Mononuclear cell (primary cell): ENCODE results near the gene ATP11B. TPM values are rescaled to one million over a fixed set of nuclear protein-coding genes. Genes with fewer than 3 reads are reported as not detected.
"Not testable (repeated sequence)": the region's sequence is repeated elsewhere in the genome, so short reads cannot be mapped to it uniquely, and the experiment has no call there.

Experiments used
- H3K27me3 ChIP-seq: 2 replicates; pipeline ENCODE4 v1.6.0; 2011; ENCODE audit warnings: low read length, control low read depth; ENCODE audit not compliant: insufficient read depth
- H3K4me1 ChIP-seq: 2 replicates; pipeline ENCODE4 v1.5.1; 2011; ENCODE audit warnings: mild to moderate bottlenecking, low read length, control low read depth; ENCODE audit not compliant: insufficient read depth
- H3K4me3 ChIP-seq: 2 replicates; pipeline ENCODE4 v1.5.1; 2011; ENCODE audit warnings: mild to moderate bottlenecking, low read length, moderate library complexity
- H3K9me3 ChIP-seq: 2 replicates; pipeline ENCODE4 v1.5.1; 2011; ENCODE audit warnings: low read depth, mild to moderate bottlenecking, control low read depth, low read length
- total RNA-seq: library from RNA; depleted of rRNA; stranded (reverse); fragments of >200 nt; gene quantifications from one replicate; pipeline ENCODE4 v1.2.3, GENCODE V29; 2012

The ATP11B gene
- total RNA-seq, 1 donor: 165 TPM

GRCh38 chr3:182807061-182807460 is 13.8 kb downstream of the ATP11B start:
- Histone ChIP-seq H3K27me3 (no peaks in the 10 kb centered on the region), H3K9me3 (no peaks in the 10 kb centered on the region), H3K4me3 (no peak overlapping the region), H3K4me1 (peaks cover 18% of the 10 kb centered on the region)

GRCh38 chr3:182808041-182808770 is 14.9 kb downstream of the ATP11B start:
- Histone ChIP-seq H3K4me3 (no peak overlapping the region), H3K27me3 (no peaks in the 10 kb centered on the region), H3K4me1 (peaks cover 9% of the 10 kb centered on the region), H3K9me3 (no peaks in the 10 kb centered on the region)

GRCh38 chr3:182809531-182809930 is 16.2 kb downstream of the ATP11B start:
- Histone ChIP-seq H3K4me1 (peaks cover 12% of the 10 kb centered on the region), H3K9me3 (no peaks in the 10 kb centered on the region), H3K4me3 (no peak overlapping the region), H3K27me3 (no peaks in the 10 kb centered on the region)

GRCh38 chr3:182810574-182811268 is 17.4 kb downstream of the ATP11B start:
- no peaks in the 10 kb centered on the region for H3K9me3 ChIP-seq
- peaks cover 16% of the 10 kb centered on the region for H3K4me1 ChIP-seq
- H3K4me3 ChIP-seq: no peak overlapping the region
- no peaks in the 10 kb centered on the region for H3K27me3 ChIP-seq

GRCh38 chr3:182811269-182811596 is 17.9 kb downstream of the ATP11B start:
- H3K4me1 ChIP-seq: peaks cover 16% of the 10 kb centered on the region
- H3K27me3 ChIP-seq: no peaks in the 10 kb centered on the region
- H3K9me3 ChIP-seq: no peaks in the 10 kb centered on the region
- H3K4me3 ChIP-seq: no peak overlapping the region

- Histone ChIP-seq H3K4me1 (peaks cover 11% of the 10 kb centered on the region), H3K9me3 (no peaks in the 10 kb centered on the region)
Observed at GRCh38 chr3:182812123-182812522, 18.8 kb downstream of the ATP11B start.

GRCh38 chr3:182814419-182815062 is 21.2 kb downstream of the ATP11B start:
- Histone ChIP-seq H3K27me3 (no peaks in the 10 kb centered on the region), H3K4me3 (no peak overlapping the region), H3K9me3 (no peaks in the 10 kb centered on the region), H3K4me1 (peaks cover 14% of the 10 kb centered on the region)

More at GRCh38 chr3:182812123-182812522, 18.8 kb downstream of the ATP11B start:
- H3K27me3 ChIP-seq: no peaks in the 10 kb centered on the region
- H3K4me3 ChIP-seq: no peak overlapping the region

GRCh38 chr3:182816181-182816580 is 22.9 kb downstream of the ATP11B start:
- Histone ChIP-seq H3K4me1 (peaks cover 14% of the 10 kb centered on the region), H3K27me3 (no peaks in the 10 kb centered on the region), H3K4me3 (no peak overlapping the region), H3K9me3 (no peaks in the 10 kb centered on the region)

- H3K4me3 ChIP-seq: no peak overlapping the region
Observed at GRCh38 chr3:182818296-182818978, 25.1 kb downstream of the ATP11B start.

GRCh38 chr3:182821221-182821981 is 28.1 kb downstream of the ATP11B start:
- Histone ChIP-seq H3K27me3 (no peaks in the 10 kb centered on the region), H3K4me1 (peaks cover 3% of the 10 kb centered on the region), H3K9me3 (no peaks in the 10 kb centered on the region), H3K4me3 (no peak overlapping the region)

More at GRCh38 chr3:182818296-182818978, 25.1 kb downstream of the ATP11B start:
- H3K4me1 ChIP-seq: peaks cover 14% of the 10 kb centered on the region
- no peaks in the 10 kb centered on the region for H3K27me3 ChIP-seq
- H3K9me3 ChIP-seq: no peaks in the 10 kb centered on the region

GRCh38 chr3:182822260-182822659 is 29.0 kb downstream of the ATP11B start:
- H3K4me3 ChIP-seq, H3K9me3 ChIP-seq, H3K27me3 ChIP-seq, H3K4me1 ChIP-seq: not testable (repeated sequence)

GRCh38 chr3:182824957-182825356 is 31.7 kb downstream of the ATP11B start:
- no peak overlapping the region for H3K4me3 ChIP-seq
- no peaks in the 10 kb centered on the region for H3K27me3 ChIP-seq
- H3K4me1 ChIP-seq: no peaks in the 10 kb centered on the region
- no peaks in the 10 kb centered on the region for H3K9me3 ChIP-seq

GRCh38 chr3:182829761-182830405 is 36.6 kb downstream of the ATP11B start:
- H3K4me1 ChIP-seq: no peaks in the 10 kb centered on the region
- no peaks in the 10 kb centered on the region for H3K9me3 ChIP-seq
- no peak overlapping the region for H3K4me3 ChIP-seq
- no peaks in the 10 kb centered on the region for H3K27me3 ChIP-seq

GRCh38 chr3:182837855-182838454 is 44.7 kb downstream of the ATP11B start:
- Histone ChIP-seq H3K4me3 (no peak overlapping the region), H3K4me1 (no peaks in the 10 kb centered on the region), H3K9me3 (no peaks in the 10 kb centered on the region), H3K27me3 (no peaks in the 10 kb centered on the region)
